Heart left ventricle (tissue), 16 donors: ENCODE measurements around the gene NFKB1. TPM values are rescaled to one million over a fixed set of nuclear protein-coding genes. Genes with fewer than 3 reads are reported as not detected.
A peak's percentile ranks its signal among the peaks of the same experiment; 100 is the strongest.

Source experiments
- ATAC-seq, 4 donors: fragments of 200-7000 bp; cut with Tn5 transposase; one replicate each; pipeline ENCODE4 v1.9.1; 2020 to 2022; ENCODE audit warnings: moderate library complexity in 4 of 4, mild to moderate bottlenecking in 3 of 4, moderate number of reproducible peaks in 1 of 4
- DNase-seq, 5 donors: peaks; one replicate each; pipeline ENCODE4 v3.0.0-alpha.2; 2020
- H3K27ac ChIP-seq, 12 donors: fragments of 200-600 bp; sonication (generic) in 4 of 12; one replicate each; pipeline versions ENCODE4 v1.5.0 to v1.8.0; 2016 to 2022; ENCODE audit warnings: mild to moderate bottlenecking in 2 of 12
- H3K27me3 ChIP-seq, 9 donors: fragments of 200-600 bp; sonication (generic) in 2 of 9; one replicate each; pipeline versions ENCODE4 v1.5.1 to v1.8.0; 2016 to 2022; ENCODE audit warnings: mild to moderate bottlenecking in 3 of 9
- H3K36me3 ChIP-seq, 9 donors: fragments of 200-600 bp; sonication (generic) in 2 of 9; one replicate each; pipeline versions ENCODE4 v1.5.0 to v1.8.0; 2018 to 2022; ENCODE audit warnings: mild to moderate bottlenecking in 2 of 9
- H3K4me1 ChIP-seq, 12 donors: fragments of 200-600 bp; sonication (generic) in 4 of 12; one replicate each; pipeline versions ENCODE4 v1.5.0 to v1.8.0; 2016 to 2022; ENCODE audit warnings: mild to moderate bottlenecking in 3 of 12
- H3K4me3 ChIP-seq, 12 donors: fragments of 200-600 bp; sonication (generic) in 4 of 12; one replicate each; pipeline versions ENCODE4 v1.5.0 to v1.8.0; 2017 to 2022; ENCODE audit warnings: mild to moderate bottlenecking in 9 of 12, moderate library complexity in 4 of 12
- H3K9me3 ChIP-seq, 12 donors: fragments of 200-600 bp; sonication (generic) in 4 of 12; one replicate each; pipeline versions ENCODE4 v1.5.0 to v1.8.0; 2016 to 2022; ENCODE audit warnings: mild to moderate bottlenecking in 1 of 12
- CTCF ChIP-seq, 12 donors: fragments of 200-600 bp; sonication (generic) in 4 of 12; IDR thresholded peaks; one replicate each; pipeline versions ENCODE4 v1.5.0 to v1.8.0; 2018 to 2022; ENCODE audit warnings: antibody characterized with exemption in 12 of 12, mild to moderate bottlenecking in 5 of 12
- POLR2A ChIP-seq, 2 donors: fragments of 450-650 bp; IDR thresholded peaks; one replicate each; pipeline ENCODE4 v1.6.1; 2017; ENCODE audit warnings: antibody characterized with exemption in 2 of 2, mild to moderate bottlenecking in 2 of 2, moderate library complexity in 2 of 2
- WGBS, 4 donors: extraction: QIAGEN DNeasy Blood & Tissue Kit in 2 of 4; methylation state at CpG; one replicate each; pipeline versions ENCODE4 v1.1.5 to v1.1.7; 2013 to 2018; 5-methylcytosine and 5-hydroxymethylcytosine counted together
- intact Hi-C, 10 donors: fragments of 100-400 bp; cut with DNase I; formaldehyde crosslinking; loops; one replicate each; pipeline versions ENCODE4 v1.11.1 to v1.14.2; 2022
- polyA plus RNA-seq, 2 donors: library from polyadenylated mRNA; stranded (reverse); fragments of 200-250 nt; gene quantifications; one replicate each; pipeline ENCODE4 v1.2.3, GENCODE V29; 2013
- total RNA-seq, 9 donors: library from RNA; depleted of rRNA in 2 of 9; stranded (reverse); fragments of >200 nt in 2 of 9; fragmentation: NEBNext Ultra II Directional in 3 of 9; extraction: Animal tissue kit (Norgen Biotek cat#: 25700) in 3 of 9; gene quantifications; one replicate each; pipeline versions ENCODE4 v1.1.0 to v1.2.4, GENCODE V29; 2016 to 2023
- donor health status: ischemic (EF 13 %, LVEDD 7.1; RV severe dilation, severe dysfunction).
- donor health status: healthy with polysubstance abuse.
- donor health status: DM: no; HTN: yes; CAD: no.
- donor health status: DM: no; HTN: no; CAD: no.
- donor health status: ischemic (EF 25% LVEDD 6.9; RV normal size, moderate dysfunction).
- donor health status: ischemic (EF 25% LVEDD 5.7; RV mildly dilated, moderate dysfunction).
- donor health status: healthy.
- donor health status: DM: yes; HTN: yes; CAD: no.
- donor health status: ischemic (EF 35%, LVEDD 5.7; RV mildly dilated, moderate dysfunction).
- donor health status: nonischemic (EF 11% LVEDD 7.7; RV severe dilation, severe dysfunction).
- donor health status: DM: yes; HTN: yes; CAD: no.
- donor health status: PGD.
- donor health status: ischemic (EF 29% LVEDD 5.4; RV normal size, mild dysfunction).
- donor health status: nonischemic (EF 23%, LVEDD 6.1; RV moderate dilation, normal function).

Gene NFKB1
- total and polyA plus RNA-seq, 11 donors = 4.8 to 34.1 (median 19.2) TPM

- Histone ChIP-seq H3K36me3 (peaks cover 0 to 100% (median 93%) of the 10 kb centered on the region in 9 donors), H3K27ac (no peak overlapping the region), H3K27me3 (no peaks in the 10 kb centered on the region), H3K9me3 (no peaks in the 10 kb centered on the region), H3K4me3 (no peak overlapping the region), H3K4me1 (peaks cover 0 to 15% (median 8%) of the 10 kb centered on the region in 12 donors)
- DNase-seq = no peak
- ATAC-seq = no peak
- TF ChIP-seq POLR2A (IDR thresholded peaks at IDR 0.05) (no peak), CTCF (IDR thresholded peaks at IDR 0.05) (no peak)
- 81 to 90% (median 87%) methylated on average over 8 of the region's 8 CpGs for WGBS, 4 donors
- intact Hi-C loops = loop anchor here in 1 of 10 donors (5.0 kb wide), 1 partner anchor 154 kb away; no protein-coding TSS in a partner anchor
These were observed 100.5 kb downstream of the NFKB1 start for GRCh38 chr4:102601586-102602227.

GRCh38 chr4:102604222-102604940, 103.2 kb downstream of the NFKB1 start:
- H3K9me3 ChIP-seq = no peaks in the 10 kb centered on the region
- WGBS, 4 donors = 64 to 72% (median 67%) methylated on average over 2 of the region's 2 CpGs
- H3K4me3 ChIP-seq = no peak overlapping the region
- no peaks in the 10 kb centered on the region for H3K27me3 ChIP-seq
- peaks cover 0 to 100% (median 93%) of the 10 kb centered on the region in 9 donors for H3K36me3 ChIP-seq
- TF ChIP-seq CTCF (IDR thresholded peaks at IDR 0.05) = no peak
- no peak for TF ChIP-seq POLR2A (IDR thresholded peaks at IDR 0.05)
- H3K27ac ChIP-seq = no peak overlapping the region
- H3K4me1 ChIP-seq = no peaks in the 10 kb centered on the region
- no peak for ATAC-seq
- intact Hi-C loops = loop anchor here in 1 of 10 donors (5.0 kb wide), 1 partner anchor 157 kb away; no protein-coding TSS in a partner anchor
- DNase-seq = no peak

- intact Hi-C loops = no loop called here
- TF ChIP-seq POLR2A (IDR thresholded peaks at IDR 0.05) (no peak), CTCF (IDR thresholded peaks at IDR 0.05) (no peak)
- H3K4me1 ChIP-seq = no peaks in the 10 kb centered on the region
- WGBS, 4 donors = 44 to 76% (median 54%) methylated on average over 3 of the region's 3 CpGs
- ATAC-seq = peak in 2 of 4 donors; percentile 36 to 44
- no peak overlapping the region for H3K27ac ChIP-seq
- H3K27me3 ChIP-seq = no peaks in the 10 kb centered on the region
- H3K4me3 ChIP-seq = no peak overlapping the region
- no peak for DNase-seq
- peaks cover 0 to 100% (median 96%) of the 10 kb centered on the region in 9 donors for H3K36me3 ChIP-seq
- H3K9me3 ChIP-seq = no peaks in the 10 kb centered on the region
These were observed 105.1 kb downstream of the NFKB1 start for GRCh38 chr4:102606261-102606660.

- H3K36me3 ChIP-seq = peaks cover 0 to 100% (median 96%) of the 10 kb centered on the region in 9 donors
- intact Hi-C loops = no loop called here
- no peaks in the 10 kb centered on the region for H3K27me3 ChIP-seq
- no peak overlapping the region for H3K4me3 ChIP-seq
- ATAC-seq (no peak), DNase-seq (no peak)
- 92% methylated on average over 7 of the region's 7 CpGs for WGBS, 4 donors
- H3K27ac ChIP-seq = no peak overlapping the region
- H3K9me3 ChIP-seq = no peaks in the 10 kb centered on the region
- TF ChIP-seq CTCF (IDR thresholded peaks at IDR 0.05) = no peak
- TF ChIP-seq POLR2A (IDR thresholded peaks at IDR 0.05) = no peak
- peaks cover 0 to 4% (median 0%) of the 10 kb centered on the region in 12 donors for H3K4me1 ChIP-seq
These were observed 105.8 kb downstream of the NFKB1 start for GRCh38 chr4:102606846-102607450.
